ENCODE results near the gene NMRK2.
"Not testable (repeated sequence)": the region's sequence is repeated elsewhere in the genome, so short reads cannot be mapped to it uniquely, and the experiment has no call there.

The NMRK2 gene

DNA sequence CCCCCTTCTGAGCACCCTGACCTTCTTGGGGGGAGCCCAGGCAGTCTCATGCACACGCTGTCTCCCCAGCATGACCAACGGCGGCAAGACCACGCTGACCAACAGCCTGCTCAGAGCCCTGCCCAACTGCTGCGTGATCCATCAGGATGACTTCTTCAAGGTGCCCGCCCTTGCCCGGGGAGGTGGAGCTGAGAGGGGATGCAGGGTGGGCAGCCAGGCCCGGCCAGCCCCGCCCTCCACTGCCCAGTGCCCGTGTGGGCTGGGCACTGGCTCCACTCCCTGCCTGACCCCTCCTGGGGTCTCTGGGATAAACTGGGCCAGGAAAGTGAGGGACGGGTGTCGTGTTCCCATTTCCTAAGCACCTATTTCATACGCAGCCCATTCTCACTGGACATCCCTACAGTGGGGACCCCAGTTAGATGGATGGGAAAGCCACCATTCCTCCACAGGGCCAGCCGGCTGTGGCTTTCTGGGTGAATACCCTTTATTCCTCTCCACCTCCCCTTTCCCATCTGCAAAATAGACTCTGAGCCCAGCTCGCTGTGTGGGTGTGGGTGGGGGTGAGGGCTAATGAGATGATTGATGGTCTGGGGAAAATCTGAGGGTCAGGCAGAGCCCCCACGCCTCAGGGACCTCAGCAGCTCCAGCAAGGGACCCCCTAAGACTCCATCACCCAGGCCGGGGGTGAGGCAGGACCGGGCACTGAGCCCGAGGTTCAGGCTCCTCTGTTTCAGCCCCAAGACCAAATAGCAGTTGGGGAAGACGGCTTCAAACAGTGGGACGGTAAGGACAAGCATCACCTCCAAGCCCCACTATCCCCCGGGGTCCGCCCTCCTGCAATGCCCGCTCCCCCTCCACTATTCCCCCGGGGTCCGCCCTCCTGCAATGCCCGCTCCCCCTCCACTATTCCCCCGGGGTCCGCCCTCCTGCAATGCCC lies 3.9 kb downstream of the NMRK2 start:
- no peak for DNase-seq (ENCODE audit: low spot score)

- DNase-seq (ENCODE audit: low spot score): not testable (repeated sequence)
Observed at GRCh38 chr19:3938300-3938950, 5.6 kb downstream of the NMRK2 start.

GRCh38 chr19:3942790-3943409 lies 10.0 kb downstream of the NMRK2 start:
- no peak for DNase-seq (ENCODE audit: low spot score)

GRCh38 chr19:3944018-3944721 lies 11.3 kb downstream of the NMRK2 start:
- DNase-seq (ENCODE audit: low spot score): no peak

DNA sequence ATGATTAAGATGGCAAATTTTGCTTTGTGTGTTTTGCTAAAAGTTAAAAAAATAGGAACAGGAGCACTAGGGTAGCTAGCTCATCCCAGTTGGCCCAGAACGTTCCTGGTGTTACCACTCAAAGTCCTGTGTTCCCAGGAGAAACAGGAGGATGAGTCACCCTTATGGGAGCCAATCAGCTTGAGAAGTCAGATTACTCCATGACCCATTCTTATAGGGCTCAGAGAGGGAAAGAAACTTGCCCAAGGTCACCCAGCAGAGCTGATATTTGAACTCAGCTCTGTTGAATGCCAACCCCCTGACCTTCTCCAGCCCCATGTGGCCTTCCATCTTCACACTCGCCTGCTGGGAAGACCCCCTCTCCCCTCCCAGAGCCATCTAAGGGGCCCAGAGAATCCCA lies 13.0 kb downstream of the NMRK2 start:
- no peak for DNase-seq (ENCODE audit: low spot score)

DNA sequence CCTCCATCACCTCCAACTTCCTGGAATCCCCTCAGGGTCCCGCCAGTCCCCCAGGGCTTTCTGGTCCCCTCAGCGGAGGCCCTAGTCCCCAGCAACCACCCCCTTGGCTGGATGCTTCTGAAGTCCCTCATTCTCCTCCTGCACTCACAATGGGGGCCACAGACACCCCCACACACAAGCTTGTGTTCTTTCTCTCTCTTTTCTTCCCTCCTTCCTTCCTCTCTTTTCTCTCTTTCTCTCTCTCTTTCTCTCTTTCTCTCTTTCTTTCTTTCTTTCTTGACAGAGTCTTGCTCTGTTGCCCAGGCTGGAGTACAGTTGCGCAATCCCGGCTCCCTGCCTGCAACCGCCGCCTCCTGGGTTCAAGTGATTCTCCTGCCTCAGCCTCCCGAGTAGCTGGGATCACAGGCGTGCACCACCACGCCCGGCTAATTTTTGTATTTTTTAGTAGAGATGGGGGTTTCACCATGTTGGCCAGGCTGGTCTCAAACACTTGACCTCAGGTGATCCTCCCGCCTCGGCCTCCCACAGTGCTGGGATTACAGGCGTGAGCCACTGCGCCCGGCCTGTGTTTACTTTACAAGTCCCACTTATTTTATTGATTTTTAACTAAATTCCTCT lies 14.6 kb downstream of the NMRK2 start:
- DNase-seq (ENCODE audit: low spot score): not testable (repeated sequence)

GRCh38 chr19:3949294-3949693 lies 16.4 kb downstream of the NMRK2 start:
- DNase-seq (ENCODE audit: low spot score): no peak

DNA sequence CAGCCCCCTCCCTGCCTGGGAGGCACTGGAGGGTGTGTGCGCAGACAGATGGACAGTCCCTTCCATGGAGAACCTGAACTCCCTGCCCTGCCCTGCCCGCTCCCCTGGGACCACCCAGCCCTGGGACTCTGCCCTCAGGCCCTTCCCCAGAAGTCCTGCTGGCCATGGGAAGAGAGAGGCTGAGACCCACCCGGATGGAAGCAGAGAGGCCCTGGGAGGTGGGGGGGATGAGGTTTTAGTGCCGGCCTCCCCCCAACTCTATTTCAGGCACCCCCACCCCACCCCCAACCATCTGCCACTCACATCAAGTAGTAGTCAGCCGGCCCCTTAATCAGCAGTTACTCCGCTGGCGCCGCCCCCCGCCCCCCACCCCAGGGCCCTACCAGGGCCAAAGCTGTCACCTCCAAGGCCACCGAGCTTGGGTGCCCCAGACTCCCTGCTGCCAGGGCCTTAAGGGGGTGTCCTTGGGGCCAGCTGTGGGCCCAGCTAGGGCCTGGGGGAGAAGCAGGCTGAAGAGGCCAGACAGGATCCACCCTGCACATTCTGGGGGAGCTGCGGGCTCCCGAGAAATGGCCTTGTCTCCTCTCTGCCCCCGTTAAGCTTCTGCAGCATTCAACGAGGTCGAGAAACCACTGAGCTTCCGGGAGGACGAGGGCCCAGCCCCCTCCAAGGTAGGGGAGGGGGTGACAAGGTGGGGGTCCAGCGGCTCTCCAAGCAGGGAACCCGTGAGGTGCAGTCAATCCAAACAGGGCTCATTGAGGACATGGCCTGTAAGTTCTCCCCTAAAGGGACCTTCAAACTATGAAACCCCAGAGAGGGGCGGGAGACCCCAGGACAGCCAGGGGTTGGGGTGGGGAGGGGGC lies 17.4 kb downstream of the NMRK2 start:
- DNase-seq (ENCODE audit: low spot score): no peak

DNA sequence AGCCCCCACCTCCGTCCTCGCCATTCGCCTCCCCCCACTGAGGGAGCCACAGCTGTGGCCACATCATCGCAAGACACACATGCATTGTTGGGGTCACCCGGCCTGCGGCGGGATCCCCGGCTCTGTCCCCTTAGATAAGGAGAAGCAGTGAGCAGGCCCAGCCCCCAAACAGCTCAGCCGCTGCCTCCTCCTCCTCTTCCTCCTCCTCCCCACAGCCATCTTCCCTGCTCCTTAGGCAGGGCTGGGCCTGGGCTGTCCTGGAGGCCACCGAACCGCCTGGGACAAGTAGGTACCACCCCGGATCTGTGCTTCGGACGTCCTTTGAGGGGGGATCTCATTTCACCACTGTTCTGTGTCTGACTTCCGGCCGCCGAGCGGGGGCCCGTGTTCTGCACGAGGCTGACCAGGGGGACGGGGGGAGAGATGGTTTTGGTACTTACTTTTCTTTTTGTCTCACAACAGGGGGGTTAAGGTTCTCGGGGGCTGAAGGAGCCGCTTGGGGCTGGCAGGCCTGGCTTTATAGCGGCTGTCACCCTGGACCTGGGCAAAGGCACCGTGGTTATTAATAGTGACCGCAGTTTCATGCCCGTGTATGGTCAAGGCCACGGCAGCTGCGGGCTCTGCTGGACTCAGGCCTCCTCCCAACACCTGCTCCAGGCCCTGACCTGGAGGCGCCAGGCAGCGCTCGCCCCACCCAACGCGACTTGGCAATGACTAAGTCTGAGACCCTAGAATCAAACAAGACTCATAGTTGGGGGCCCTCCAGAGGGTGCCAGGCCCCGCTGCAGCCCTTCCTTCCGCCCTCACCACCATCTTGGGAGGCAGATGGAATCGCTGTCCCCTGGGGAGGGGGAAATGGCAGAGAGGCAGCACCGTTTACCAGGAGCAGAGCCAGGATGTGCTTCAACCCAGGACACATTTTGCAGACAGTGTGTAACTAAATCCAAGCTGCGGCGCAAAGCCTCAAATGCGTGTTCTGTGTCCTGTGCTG lies 18.3 kb downstream of the NMRK2 start:
- no peak for DNase-seq (ENCODE audit: low spot score)

DNA sequence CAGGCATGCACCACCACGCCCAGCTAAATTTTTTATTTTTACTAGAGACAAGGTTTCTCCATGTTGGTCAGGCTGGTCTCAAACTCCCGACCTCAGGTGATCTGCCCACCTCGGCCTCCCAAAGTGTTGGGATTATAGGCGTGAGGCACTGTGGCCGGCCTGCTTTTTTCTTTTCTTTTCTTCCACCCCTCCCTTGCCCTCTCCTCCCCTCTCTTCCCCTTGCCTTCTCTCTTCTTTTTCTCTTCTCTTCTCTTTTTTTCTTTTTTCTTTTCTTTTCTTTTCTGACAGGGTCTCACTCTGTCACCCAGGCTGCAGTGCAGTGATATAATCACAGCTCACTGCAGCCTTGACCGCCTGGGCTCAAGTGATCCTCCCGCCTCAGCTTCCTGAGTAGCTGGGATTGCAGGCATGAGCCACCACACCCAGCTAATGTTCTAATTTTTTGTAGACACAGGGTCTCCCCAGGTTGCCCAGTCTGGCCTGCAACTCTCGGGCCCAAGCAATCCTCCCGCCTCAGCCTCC lies 19.9 kb downstream of the NMRK2 start:
- DNase-seq (ENCODE audit: low spot score): not testable (repeated sequence)

DNA sequence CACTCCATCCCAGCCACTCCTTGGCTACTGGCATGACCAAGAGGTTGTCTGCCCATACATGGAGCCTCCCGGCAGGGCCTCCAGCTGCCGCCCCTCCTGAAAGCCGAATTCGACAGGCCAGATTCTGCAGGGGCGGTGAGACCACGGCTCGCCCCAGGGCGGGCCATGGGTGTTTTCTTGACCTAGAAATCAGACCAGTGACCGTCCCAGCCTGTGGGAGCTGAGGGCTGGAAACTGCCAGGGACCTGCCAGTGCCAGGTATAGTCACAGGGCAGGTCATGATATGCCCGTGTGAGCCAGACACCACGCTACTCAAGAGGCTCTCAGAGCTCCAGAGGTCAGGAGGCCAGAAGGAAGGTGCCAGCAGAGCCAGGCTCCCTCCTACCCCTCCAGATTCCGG lies 21.2 kb downstream of the NMRK2 start:
- DNase-seq (ENCODE audit: low spot score): no peak

DNA sequence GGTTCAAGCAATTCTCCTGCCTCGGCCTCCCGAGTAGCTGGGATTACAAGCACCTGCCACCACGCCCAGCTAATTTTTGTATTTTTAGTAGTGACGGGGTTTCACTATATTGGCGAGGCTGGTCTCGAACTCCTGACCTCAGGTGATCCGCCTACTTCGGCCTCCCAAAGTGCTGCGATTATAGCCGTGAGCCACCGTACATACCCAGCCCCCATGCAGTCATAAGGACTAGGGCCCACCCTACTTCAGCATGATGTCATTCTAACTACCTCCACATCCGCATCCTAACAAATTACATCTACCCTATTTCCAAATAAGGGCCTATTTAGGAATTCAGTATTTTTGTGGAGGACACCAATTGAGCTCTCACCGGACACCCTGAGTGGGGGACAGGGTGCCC lies 22.4 kb downstream of the NMRK2 start:
- DNase-seq (ENCODE audit: low spot score): not testable (repeated sequence)

DNA sequence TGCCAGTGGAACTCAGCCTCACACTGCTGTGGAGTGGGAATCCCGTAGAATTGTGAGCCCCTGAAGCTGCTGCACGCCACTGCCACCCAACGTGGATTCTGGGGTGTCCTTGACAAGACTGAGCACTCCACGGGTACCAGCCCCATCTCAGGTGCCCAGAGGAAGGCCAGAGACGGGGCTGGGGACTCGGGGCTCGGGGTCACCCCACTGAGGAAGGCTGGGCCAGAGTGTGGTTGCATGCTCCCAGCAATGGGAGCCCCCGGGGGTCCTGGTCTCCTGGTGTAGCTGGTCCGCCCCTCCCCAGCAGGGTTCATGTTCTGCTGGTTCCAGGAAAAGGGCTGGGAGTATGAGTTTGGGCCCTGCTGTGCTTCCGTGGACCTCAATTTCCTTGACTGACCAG lies 22.8 kb downstream of the NMRK2 start:
- DNase-seq (ENCODE audit: low spot score): no peak

DNA sequence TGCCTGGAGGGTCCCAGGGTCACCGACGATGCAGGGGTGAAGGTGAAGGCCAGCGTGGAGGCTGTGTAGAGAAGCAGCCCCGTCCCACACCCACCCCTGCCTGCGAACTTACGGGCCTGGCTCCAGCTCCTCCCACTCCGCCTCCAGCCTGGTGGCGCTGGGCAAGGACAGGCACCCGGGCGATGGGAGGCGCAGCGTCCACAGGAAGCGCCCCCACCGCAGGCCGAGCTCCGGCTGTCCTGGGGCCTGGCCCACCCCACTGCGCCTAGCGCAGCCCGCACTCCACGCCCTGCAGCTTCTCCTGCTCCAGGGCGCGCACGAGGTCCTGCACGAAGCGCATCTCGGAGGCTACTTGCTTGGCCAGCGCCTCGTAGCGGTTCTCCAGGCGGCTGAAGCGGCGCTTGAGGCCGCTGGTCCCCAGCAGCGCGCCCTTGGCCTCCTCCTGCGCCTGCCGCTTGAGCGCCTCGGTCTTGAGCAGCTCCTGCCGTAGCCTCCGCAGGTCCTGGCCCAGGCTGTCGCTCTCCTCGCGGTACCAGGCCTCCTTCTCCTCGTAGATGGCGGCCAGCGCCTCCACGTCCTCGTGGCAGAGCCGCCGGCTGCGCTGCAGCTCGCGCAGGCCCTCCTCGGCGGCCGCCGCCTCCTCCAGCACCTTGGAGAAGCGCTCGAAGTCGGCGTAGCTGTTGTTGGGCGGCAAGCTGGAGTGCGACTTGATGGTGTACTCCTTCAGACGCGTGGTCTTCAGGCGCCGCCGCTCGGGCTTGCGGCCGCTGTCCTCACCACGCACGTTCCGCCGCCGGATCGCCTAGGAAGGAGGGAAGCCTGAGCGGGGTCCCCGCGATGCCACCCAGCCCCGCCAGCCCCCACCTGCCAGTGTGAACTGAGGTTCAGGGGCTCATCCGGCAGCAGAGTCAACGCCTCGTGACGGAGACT lies 26.2 kb downstream of the NMRK2 start:
- no peak for DNase-seq (ENCODE audit: low spot score)

GRCh38 chr19:3959766-3960131 lies 26.9 kb downstream of the NMRK2 start:
- DNase-seq (ENCODE audit: low spot score): no peak

GRCh38 chr19:3961007-3961406 lies 28.1 kb downstream of the NMRK2 start:
- DNase-seq (ENCODE audit: low spot score): no peak

DNA sequence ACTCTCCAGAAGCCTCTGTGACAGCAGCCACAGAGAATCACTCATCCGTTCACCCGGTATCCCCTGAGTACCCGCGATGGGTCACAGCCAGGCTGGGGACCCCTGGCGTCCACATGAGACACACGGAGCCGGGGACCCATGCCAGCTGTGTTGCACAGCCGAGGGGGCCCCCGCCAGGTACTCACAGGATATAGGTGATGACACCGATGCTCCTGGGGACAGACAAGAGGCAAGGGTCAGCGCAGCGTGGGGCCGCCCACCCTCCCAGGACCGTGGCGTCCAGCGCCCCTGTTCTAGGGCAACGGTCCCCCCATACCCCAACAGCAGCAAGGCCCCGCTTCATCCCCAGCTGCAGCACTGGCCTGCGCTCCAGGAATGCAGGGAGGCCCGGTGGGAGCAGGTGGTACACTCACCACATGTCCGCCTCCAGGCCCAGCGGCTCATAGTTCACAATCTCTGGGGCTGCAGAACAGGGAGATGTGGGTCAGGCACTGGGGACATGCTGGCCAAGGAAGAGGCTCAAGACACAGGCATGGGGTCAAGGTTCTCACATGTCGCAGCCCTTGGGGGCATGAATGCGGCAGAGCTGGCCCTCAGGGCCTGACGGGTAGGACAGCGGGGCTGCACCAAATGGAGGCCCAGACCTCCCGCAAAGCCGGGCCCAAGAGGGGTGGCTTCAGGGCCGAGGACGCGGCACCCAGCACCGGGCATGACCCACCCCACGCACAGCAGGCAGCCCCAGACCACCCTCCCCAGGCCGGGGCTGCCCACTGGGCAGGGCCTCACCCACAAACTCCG lies 30.8 kb downstream of the NMRK2 start:
- no peak for DNase-seq (ENCODE audit: low spot score)

All from pons (tissue), 1 donor.